Parathyroid adenoma (tissue), 2 donors: ENCODE measurements around the gene RADIL.

Experiments used
- H2AFZ ChIP-seq: fragments of 300-600 bp; sonication (generic); one replicate; pipeline ENCODE4 v1.7.0; 2017; ENCODE audit warnings: antibody characterized with exemption, mild to moderate bottlenecking
- H3K27ac ChIP-seq: fragments of 300-600 bp; sonication (generic); one replicate; pipeline ENCODE4 v1.7.0; 2017
- H3K27me3 ChIP-seq: fragments of 300-600 bp; sonication (generic); one replicate; pipeline ENCODE4 v1.7.0; 2017; ENCODE audit warnings: low read length; ENCODE audit not compliant: control insufficient read depth, insufficient read depth
- H3K36me3 ChIP-seq: fragments of 300-600 bp; sonication (generic); one replicate; pipeline ENCODE4 v1.7.0; 2017; ENCODE audit warnings: low read length; ENCODE audit not compliant: control insufficient read depth, insufficient read depth
- H3K4me1 ChIP-seq: fragments of 300-600 bp; sonication (generic); one replicate; pipeline ENCODE4 v1.7.0; 2017; ENCODE audit warnings: control low read depth
- H3K4me2 ChIP-seq: fragments of 300-600 bp; sonication (generic); one replicate; pipeline ENCODE4 v1.7.0; 2017; ENCODE audit warnings: low read length
- H3K4me3 ChIP-seq: fragments of 300-600 bp; sonication (generic); one replicate; pipeline ENCODE4 v1.7.0; 2017; ENCODE audit warnings: low read depth, low read length
- H3K79me2 ChIP-seq: fragments of 300-600 bp; sonication (generic); one replicate; pipeline ENCODE4 v1.7.0; 2017; ENCODE audit warnings: control low read depth
- H3K9ac ChIP-seq: fragments of 300-600 bp; sonication (generic); one replicate; pipeline ENCODE4 v1.7.0; 2017; ENCODE audit warnings: mild to moderate bottlenecking
- H3K9me3 ChIP-seq: fragments of 300-600 bp; sonication (generic); one replicate; pipeline ENCODE4 v1.7.0; 2017; ENCODE audit warnings: low read length; ENCODE audit not compliant: control insufficient read depth
- TF ChIP-seq, protein P1 (sequence below): fragments of 300-600 bp; sonication (generic); IDR thresholded peaks from one replicate; pipeline ENCODE4 v1.7.0; 2017; ENCODE audit warnings: antibody characterized with exemption, mild to moderate bottlenecking
- donor health status: primary hyperparathyroidism.

The RADIL gene

DNA sequence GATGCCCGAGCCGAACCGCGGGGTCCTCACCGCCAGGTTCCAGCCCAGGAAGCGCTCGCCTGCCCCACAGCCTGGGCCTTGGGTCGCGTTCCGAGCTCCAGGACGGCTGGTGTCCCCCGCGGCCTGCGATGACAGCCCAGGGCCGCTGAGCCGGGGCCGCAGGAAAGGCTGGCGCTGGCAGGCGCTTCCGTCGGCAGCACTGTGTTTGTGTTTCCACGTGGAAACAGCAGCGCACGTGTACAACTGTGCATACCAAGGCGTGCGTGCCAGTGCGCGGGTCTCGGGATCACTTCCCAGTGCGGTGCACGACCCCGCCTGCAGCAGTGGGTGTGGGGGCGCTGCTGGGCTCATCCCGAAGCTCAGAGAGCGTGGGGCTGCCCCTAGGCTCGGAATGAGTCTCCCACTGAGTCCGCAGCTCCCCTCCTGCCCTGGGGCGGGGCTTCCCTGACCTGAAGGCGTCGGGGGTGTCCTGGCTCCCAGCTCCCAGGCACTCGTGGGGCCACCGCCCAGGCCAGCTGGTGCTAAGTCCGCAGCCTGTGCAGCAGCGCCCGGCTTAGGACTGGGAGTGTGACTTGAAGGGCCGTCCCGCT lies 90.9 kb downstream of the RADIL start:
- H3K4me3 ChIP-seq = no peak overlapping the region
- no peak overlapping the region for H3K9ac ChIP-seq
- H3K9me3 ChIP-seq = no peaks in the 10 kb centered on the region
- no peak overlapping the region for H3K4me2 ChIP-seq
- H3K27me3 ChIP-seq = no peaks in the 10 kb centered on the region
- H3K79me2 ChIP-seq = no peaks in the 10 kb centered on the region
- H3K27ac ChIP-seq = no peak overlapping the region
- H3K36me3 ChIP-seq = no peaks in the 10 kb centered on the region
- H3K4me1 ChIP-seq = no peaks in the 10 kb centered on the region
- TF ChIP-seq, protein P1, sequence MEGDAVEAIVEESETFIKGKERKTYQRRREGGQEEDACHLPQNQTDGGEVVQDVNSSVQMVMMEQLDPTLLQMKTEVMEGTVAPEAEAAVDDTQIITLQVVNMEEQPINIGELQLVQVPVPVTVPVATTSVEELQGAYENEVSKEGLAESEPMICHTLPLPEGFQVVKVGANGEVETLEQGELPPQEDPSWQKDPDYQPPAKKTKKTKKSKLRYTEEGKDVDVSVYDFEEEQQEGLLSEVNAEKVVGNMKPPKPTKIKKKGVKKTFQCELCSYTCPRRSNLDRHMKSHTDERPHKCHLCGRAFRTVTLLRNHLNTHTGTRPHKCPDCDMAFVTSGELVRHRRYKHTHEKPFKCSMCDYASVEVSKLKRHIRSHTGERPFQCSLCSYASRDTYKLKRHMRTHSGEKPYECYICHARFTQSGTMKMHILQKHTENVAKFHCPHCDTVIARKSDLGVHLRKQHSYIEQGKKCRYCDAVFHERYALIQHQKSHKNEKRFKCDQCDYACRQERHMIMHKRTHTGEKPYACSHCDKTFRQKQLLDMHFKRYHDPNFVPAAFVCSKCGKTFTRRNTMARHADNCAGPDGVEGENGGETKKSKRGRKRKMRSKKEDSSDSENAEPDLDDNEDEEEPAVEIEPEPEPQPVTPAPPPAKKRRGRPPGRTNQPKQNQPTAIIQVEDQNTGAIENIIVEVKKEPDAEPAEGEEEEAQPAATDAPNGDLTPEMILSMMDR = no peak
- H2AFZ ChIP-seq = no peak overlapping the region

DNA sequence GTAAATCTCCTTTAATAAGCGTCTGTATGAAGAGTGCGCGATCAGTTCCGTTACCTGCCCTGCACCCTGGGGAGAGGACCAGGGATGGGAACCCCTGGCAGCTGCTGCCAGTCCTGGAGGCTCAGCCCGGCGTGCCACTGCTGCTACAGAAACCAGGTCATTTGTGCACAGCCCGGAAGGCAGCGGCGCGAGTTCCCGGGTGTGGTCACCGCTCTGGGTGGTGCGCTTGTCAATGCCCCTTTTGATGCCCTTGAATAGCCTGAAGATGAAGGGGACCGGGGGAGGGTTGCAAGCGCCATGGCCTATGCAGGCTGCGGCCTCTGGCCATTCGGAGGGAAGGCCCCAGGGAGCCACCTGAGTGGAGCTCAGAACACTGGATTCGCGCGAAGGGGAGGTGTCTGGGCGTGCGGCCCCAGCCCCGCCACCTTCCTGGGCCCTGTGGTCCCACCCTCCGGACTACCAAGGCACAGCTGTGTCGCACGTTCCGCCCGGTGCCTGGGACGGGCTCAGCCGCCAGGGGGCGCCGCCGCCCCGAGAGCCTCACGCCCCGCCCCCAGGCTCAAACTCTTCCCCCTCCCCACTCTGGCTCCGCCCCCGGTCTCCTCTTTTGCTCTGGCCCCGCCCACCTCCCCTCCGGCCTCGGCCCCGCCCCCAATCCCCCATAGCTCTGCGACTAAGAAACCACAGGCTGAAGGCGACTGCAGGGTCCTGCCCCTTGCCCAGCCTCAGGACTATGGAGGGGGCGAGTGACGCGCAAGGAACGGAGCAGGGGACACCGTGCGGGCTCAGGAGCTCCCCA lies 91.6 kb downstream of the RADIL start:
- H3K9ac ChIP-seq = no peak overlapping the region
- no peak overlapping the region for H3K4me3 ChIP-seq
- no peak overlapping the region for H2AFZ ChIP-seq
- H3K4me2 ChIP-seq = no peak overlapping the region
- H3K27ac ChIP-seq = no peak overlapping the region
- TF ChIP-seq, protein P1 = peak; percentile 26
- H3K36me3 ChIP-seq = no peaks in the 10 kb centered on the region
- H3K79me2 ChIP-seq = no peaks in the 10 kb centered on the region
- H3K9me3 ChIP-seq = no peaks in the 10 kb centered on the region
- no peaks in the 10 kb centered on the region for H3K4me1 ChIP-seq
- no peaks in the 10 kb centered on the region for H3K27me3 ChIP-seq

DNA sequence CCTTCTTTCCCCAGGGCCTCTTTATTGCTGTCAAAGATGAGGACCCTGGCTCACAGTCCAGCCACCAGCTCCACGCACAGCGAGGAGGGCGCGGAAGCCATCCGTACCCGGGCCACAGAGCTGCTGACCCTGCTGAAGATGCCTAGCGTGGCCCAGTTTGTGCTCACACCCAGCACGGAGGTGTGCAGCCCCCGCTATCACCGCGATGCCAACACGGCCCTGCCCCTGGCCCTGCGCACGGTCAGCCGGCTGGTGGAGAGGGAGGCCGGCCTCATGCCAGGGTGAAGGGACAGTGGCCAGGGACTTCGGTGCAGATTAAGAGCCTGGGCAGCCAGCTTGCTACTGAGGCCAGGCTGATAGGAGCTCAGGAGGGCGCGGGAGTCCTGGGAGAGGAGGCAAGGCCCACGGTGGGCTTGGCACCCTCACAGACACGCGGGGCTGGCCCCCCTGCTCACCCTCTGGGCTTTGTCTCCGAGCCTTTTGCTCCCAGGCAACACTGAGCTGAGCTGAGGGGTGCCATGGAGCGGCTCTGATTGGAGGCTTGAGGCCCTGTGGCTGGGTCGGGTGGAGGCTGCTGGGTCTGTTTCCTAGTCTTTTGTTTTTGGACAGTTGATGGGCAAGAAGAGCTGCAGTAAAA lies 92.3 kb downstream of the RADIL start:
- Histone ChIP-seq H3K79me2 (no peaks in the 10 kb centered on the region), H2AFZ (no peak overlapping the region), H3K4me2 (no peak overlapping the region), H3K9me3 (no peaks in the 10 kb centered on the region), H3K27ac (no peak overlapping the region), H3K36me3 (no peaks in the 10 kb centered on the region), H3K27me3 (no peaks in the 10 kb centered on the region), H3K4me3 (no peak overlapping the region), H3K9ac (no peak overlapping the region), H3K4me1 (no peaks in the 10 kb centered on the region)
- TF ChIP-seq, protein P1 = no peak

DNA sequence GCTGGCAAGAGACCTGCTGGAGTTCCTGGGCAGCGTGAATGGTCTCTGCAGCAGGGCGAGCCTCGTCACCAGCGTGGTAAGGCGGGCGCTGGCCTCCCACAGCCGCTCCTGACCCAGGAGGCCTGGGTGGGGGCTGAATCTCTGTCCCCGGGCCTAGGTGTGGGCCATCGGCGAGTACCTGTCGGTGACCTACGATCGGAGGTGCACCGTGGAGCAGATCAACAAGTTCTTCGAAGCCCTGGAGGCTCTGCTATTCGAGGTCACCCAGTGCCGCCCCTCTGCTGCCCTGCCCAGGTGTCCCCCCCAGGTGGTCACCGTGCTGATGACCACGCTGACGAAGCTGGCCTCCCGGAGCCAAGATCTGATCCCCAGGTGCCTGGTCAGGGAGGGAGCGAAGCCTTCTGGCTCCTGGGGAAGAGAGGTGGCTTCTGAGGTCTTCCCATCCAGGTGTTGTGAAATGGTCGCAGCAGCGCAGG lies 93.0 kb downstream of the RADIL start:
- Histone ChIP-seq H3K4me3 (no peak overlapping the region), H3K27me3 (no peaks in the 10 kb centered on the region), H3K36me3 (no peaks in the 10 kb centered on the region), H3K4me2 (no peak overlapping the region), H3K79me2 (no peaks in the 10 kb centered on the region), H3K27ac (no peak overlapping the region), H3K9me3 (no peaks in the 10 kb centered on the region), H3K4me1 (no peaks in the 10 kb centered on the region), H3K9ac (no peak overlapping the region), H2AFZ (no peak overlapping the region)
- TF ChIP-seq, protein P1 = no peak
